ENCODE data around the gene PON1.
A peak's percentile ranks its signal among the peaks of the same experiment; 100 is the strongest.

Gene PON1

DNA sequence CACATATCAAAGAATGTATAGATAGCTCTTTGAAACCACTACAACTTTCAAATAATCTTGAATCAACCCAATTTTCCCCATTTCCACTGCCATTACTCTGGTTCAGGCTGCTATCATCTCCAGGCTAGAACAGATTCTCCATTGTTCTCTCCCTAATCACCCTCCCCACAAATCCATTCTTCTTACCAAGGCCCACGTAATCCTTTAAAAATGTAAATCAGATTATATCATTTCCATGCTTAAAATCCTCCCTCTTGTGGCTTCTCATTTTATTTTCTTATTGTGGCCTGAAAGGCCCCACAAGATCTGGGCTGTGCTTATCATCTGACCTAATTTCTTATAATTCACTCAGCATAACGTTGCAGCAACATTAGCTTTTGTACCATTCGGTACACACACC is 3.0 kb upstream of the PON1 start:
- no peak for DNase-seq (ENCODE audit: low read depth)
- TF ChIP-seq, protein P1, sequence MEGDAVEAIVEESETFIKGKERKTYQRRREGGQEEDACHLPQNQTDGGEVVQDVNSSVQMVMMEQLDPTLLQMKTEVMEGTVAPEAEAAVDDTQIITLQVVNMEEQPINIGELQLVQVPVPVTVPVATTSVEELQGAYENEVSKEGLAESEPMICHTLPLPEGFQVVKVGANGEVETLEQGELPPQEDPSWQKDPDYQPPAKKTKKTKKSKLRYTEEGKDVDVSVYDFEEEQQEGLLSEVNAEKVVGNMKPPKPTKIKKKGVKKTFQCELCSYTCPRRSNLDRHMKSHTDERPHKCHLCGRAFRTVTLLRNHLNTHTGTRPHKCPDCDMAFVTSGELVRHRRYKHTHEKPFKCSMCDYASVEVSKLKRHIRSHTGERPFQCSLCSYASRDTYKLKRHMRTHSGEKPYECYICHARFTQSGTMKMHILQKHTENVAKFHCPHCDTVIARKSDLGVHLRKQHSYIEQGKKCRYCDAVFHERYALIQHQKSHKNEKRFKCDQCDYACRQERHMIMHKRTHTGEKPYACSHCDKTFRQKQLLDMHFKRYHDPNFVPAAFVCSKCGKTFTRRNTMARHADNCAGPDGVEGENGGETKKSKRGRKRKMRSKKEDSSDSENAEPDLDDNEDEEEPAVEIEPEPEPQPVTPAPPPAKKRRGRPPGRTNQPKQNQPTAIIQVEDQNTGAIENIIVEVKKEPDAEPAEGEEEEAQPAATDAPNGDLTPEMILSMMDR (conservative IDR thresholded peaks at IDR 0.05; ENCODE audit: low read length), result no peak
- H3K4me3 ChIP-seq (ENCODE audit: low read length), result no peak overlapping the region

DNA sequence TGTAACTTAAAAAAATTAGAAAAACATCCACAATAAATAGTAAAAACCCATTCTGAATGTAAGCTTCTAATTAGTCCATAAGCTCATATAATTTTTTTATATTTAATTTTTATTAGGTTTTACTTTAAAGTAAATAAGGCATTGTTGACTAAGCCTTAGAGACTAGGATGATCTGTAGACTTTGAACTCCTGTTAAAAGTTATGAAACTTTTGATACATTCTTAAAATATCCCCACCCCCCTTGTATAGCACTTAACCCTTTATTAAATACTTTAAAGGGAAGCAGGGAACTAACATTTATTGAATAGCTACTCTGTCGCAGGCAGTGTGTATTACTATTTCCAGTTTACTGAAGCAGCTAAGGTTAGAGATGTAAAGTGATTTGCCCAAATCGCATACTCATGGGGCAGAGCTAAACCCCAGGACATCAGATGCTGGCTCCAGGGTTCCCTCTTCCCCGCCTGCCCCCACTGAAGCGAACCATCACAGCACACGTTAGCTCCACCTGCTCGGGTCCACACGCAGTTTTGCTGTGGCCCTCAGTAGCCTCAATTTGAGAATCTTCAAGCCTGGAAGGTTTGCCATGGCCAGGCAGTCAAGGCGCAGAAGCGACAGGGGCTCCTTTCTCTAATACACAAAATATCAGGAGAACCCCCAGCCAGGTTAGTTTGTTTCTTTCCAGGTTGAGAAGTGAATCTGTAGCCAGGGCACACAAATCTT is 762 bp downstream of the PON1 start:
- TF ChIP-seq, protein P1 (conservative IDR thresholded peaks at IDR 0.05; ENCODE audit: low read length), result no peak
- H3K4me3 ChIP-seq (ENCODE audit: low read length), result no peak overlapping the region

DNA sequence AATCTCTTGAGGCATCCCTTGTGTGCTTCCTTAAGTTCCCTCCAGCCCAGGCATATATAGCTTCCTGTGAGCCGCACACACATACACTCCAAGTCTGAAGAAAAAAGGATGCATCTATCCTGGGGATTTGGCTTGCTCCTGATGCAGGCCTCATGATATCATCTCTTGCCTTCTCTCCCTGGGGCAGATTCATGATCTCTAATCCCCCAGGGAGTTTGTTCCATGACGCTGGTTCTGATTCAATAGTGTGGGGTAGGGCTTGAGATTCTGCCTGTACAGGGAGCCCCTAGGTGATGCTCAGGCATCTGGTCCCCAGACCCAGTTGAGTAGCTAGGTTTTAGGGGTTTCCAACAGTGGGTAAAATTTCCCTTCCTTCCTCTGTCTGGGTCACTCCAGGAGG is 1.5 kb downstream of the PON1 start:
- TF ChIP-seq, protein P1 (conservative IDR thresholded peaks at IDR 0.05; ENCODE audit: low read length), result no peak
- peak; percentile 8 for DNase-seq (ENCODE audit: low read depth)
- no peak overlapping the region for H3K4me3 ChIP-seq (ENCODE audit: low read length)

More for the DNA sequence above, 762 bp downstream of the PON1 start:
- DNase-seq (ENCODE audit: low read depth), result no peak

DNA sequence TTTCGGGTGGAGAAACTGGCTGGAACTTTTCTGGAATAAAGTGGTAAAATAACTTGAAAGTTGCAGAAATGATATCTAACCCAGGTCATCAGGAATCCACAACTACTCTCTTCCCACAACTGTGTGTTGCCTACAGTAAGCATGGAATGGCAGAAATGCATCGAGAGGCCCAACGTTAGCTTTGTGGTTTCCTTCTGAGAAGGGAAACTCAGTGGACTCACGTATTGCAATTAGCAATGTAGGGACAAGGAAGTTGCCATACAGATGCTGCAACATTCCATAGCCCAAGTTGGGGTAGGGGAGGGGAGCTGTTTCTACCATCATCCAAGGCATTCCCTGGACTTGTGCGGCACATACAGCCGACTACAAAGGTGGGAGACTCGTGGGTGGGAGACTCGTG is 1.9 kb downstream of the PON1 start:
- TF ChIP-seq, protein P1 (conservative IDR thresholded peaks at IDR 0.05; ENCODE audit: low read length), result no peak
- no peak overlapping the region for H3K4me3 ChIP-seq (ENCODE audit: low read length)
- DNase-seq (ENCODE audit: low read depth), result peak; percentile 55

DNA sequence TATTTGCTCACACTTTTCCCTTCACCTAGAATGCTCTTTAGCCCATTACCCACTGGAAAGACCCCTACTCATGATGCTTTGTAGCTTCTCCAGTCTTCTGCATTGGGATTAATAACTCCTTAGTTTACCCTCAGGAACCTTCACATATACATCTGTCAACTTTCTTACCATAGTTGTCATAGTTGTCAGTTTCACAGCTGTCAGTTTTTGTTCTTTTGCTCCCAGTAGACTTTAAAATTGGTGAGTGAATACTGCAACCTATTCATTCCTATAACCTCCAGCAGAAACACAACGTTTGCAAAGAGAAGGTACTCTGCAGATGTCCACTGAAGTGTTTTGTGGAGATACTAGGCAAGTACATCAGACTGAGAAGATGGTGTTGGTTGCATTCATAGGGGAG is 2.6 kb downstream of the PON1 start:
- TF ChIP-seq, protein P1 (conservative IDR thresholded peaks at IDR 0.05; ENCODE audit: low read length), result no peak
- H3K4me3 ChIP-seq (ENCODE audit: low read length), result no peak overlapping the region
- DNase-seq (ENCODE audit: low read depth), result no peak

DNA sequence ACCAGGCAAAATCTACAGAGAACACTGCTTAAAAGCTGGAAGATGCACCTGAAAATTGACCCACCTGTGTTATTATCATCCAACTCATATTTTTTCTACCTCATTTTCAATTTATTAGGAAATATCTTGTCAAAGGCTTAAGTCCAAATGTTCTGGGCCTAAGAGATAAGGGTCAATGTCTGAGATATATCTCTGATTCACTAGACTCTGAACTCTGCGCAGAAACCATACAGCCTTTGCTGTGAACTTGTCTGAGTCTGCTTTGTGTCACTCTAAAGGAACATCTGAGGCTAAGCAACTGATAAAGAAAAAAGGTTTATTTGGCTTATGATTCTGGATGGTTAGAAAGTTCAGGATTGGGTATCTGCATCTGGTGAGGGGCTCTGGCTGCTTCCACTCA is 3.7 kb downstream of the PON1 start:
- no peak for DNase-seq (ENCODE audit: low read depth)
- no peak overlapping the region for H3K4me3 ChIP-seq (ENCODE audit: low read length)
- TF ChIP-seq, protein P1 (conservative IDR thresholded peaks at IDR 0.05; ENCODE audit: low read length), result no peak

DNA sequence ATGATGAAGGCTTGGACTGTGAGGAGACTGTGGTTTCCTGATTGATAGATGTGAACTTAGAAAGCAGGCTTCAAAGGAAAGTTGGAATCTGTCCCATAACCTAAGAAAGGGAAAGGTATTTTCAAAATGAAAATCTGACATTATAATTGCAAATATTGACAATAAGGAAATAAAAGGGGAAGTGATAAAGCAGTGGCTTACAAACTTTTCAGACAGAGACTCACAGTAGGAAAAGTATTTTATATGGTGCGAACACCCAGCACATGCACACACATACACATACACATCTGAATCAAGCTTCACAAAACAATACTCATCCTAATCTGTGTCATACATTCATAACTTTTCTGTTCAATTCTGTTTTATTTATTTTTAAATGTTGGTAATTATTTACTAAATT is 4.8 kb downstream of the PON1 start:
- TF ChIP-seq, protein P1 (conservative IDR thresholded peaks at IDR 0.05; ENCODE audit: low read length), result no peak
- no peak overlapping the region for H3K4me3 ChIP-seq (ENCODE audit: low read length)
- no peak for DNase-seq (ENCODE audit: low read depth)

Data from AG10803 (cell line).